Measurements from ENCODE around the gene FOXL2NB. TPM values are rescaled to one million over a fixed set of nuclear protein-coding genes. Genes with fewer than 3 reads are reported as not detected.

Gene FOXL2NB
- total RNA-seq, 1 donor from 2014 or later = not detected

- ChIA-PET POLR2A (no interaction called here), CTCF (interaction anchor here (1.6 kb wide), 1 partner anchor 13 kb away, joined by 6 read pairs; no protein-coding TSS in a partner anchor)
- TF ChIP-seq CTCF (IDR thresholded peaks at IDR 0.05) = no peak
- intact Hi-C loops (cut with micrococcal nuclease) = loop anchor here (2.0 kb wide), 1 partner anchor 13 kb away; no protein-coding TSS in a partner anchor
- H3K27me3 Mint-ChIP-seq = peaks cover 69% of the 10 kb centered on the region
- no peak overlapping the region for H3K27ac Mint-ChIP-seq
- DNase-seq (no peak), ATAC-seq (ENCODE audit: low read depth) (no peak)
- H3K4me3 Mint-ChIP-seq = peak overlapping the region; percentile 24
- no peaks in the 10 kb centered on the region for H3K36me3 Mint-ChIP-seq (ENCODE audit: low read depth)
- peaks cover 32% of the 10 kb centered on the region for H3K4me1 Mint-ChIP-seq
- no peaks in the 10 kb centered on the region for H3K9me3 Mint-ChIP-seq
Observed at GRCh38 chr3:138949445-138950005, 2.5 kb downstream of the FOXL2NB start.

GRCh38 chr3:138950006-138950644, 3.1 kb downstream of the FOXL2NB start:
- CTCF ChIA-PET = interaction anchor here (1.6 kb wide), 1 partner anchor 14 kb away, joined by 6 read pairs; no protein-coding TSS in a partner anchor
- H3K27ac Mint-ChIP-seq = no peak overlapping the region
- no peak for ATAC-seq (ENCODE audit: low read depth)
- H3K36me3 Mint-ChIP-seq (ENCODE audit: low read depth) = no peaks in the 10 kb centered on the region
- DNase-seq = no peak
- intact Hi-C loops (cut with micrococcal nuclease) = loop anchor here (2.0 kb wide), 1 partner anchor 13 kb away; no protein-coding TSS in a partner anchor
- H3K27me3 Mint-ChIP-seq = peaks cover 71% of the 10 kb centered on the region
- no peaks in the 10 kb centered on the region for H3K9me3 Mint-ChIP-seq
- H3K4me3 Mint-ChIP-seq = peak overlapping the region; percentile 24
- H3K4me1 Mint-ChIP-seq = peaks cover 27% of the 10 kb centered on the region
- POLR2A ChIA-PET = no interaction called here
- no peak for TF ChIP-seq CTCF (IDR thresholded peaks at IDR 0.05)

GRCh38 chr3:138950701-138951100, 3.7 kb downstream of the FOXL2NB start:
- Mint-ChIP-seq H3K27ac (no peak overlapping the region), H3K4me3 (no peak overlapping the region), H3K27me3 (peaks cover 68% of the 10 kb centered on the region), H3K9me3 (no peaks in the 10 kb centered on the region), H3K36me3 (ENCODE audit: low read depth) (no peaks in the 10 kb centered on the region), H3K4me1 (peaks cover 24% of the 10 kb centered on the region)
- ATAC-seq (ENCODE audit: low read depth) (no peak), DNase-seq (no peak)
- TF ChIP-seq CTCF (IDR thresholded peaks at IDR 0.05) = no peak
- ChIA-PET POLR2A (no interaction called here), CTCF (interaction anchor here (1.6 kb wide), 1 partner anchor 15 kb away, joined by 6 read pairs; no protein-coding TSS in a partner anchor)
- intact Hi-C loops (cut with micrococcal nuclease) = loop anchor here (2.0 kb wide), 1 partner anchor 14 kb away; no protein-coding TSS in a partner anchor

GRCh38 chr3:138960417-138960852, 13.4 kb downstream of the FOXL2NB start:
- intact Hi-C loops (cut with micrococcal nuclease) = no loop called here
- DNase-seq (no peak), ATAC-seq (ENCODE audit: low read depth) (no peak)
- no peak overlapping the region for H3K4me3 Mint-ChIP-seq
- ChIA-PET POLR2A (no interaction called here), CTCF (no interaction called here)
- H3K4me1 Mint-ChIP-seq = peaks cover 6% of the 10 kb centered on the region
- H3K27ac Mint-ChIP-seq = no peak overlapping the region
- TF ChIP-seq CTCF (IDR thresholded peaks at IDR 0.05) = no peak
- peaks cover 10% of the 10 kb centered on the region for H3K9me3 Mint-ChIP-seq
- H3K36me3 Mint-ChIP-seq (ENCODE audit: low read depth) = no peaks in the 10 kb centered on the region
- peaks cover 31% of the 10 kb centered on the region for H3K27me3 Mint-ChIP-seq

GRCh38 chr3:138962854-138963560, 16.0 kb downstream of the FOXL2NB start:
- ATAC-seq (ENCODE audit: low read depth) = no peak
- Mint-ChIP-seq H3K27ac (no peak overlapping the region), H3K9me3 (peaks cover 12% of the 10 kb centered on the region), H3K36me3 (ENCODE audit: low read depth) (no peaks in the 10 kb centered on the region), H3K4me3 (no peak overlapping the region), H3K4me1 (peaks cover 6% of the 10 kb centered on the region), H3K27me3 (peaks cover 28% of the 10 kb centered on the region)
- no peak for DNase-seq
- CTCF ChIA-PET = interaction anchor here (1.6 kb wide), 1 partner anchor 27 kb away, joined by 3 read pairs; no protein-coding TSS in a partner anchor
- intact Hi-C loops (cut with micrococcal nuclease) = no loop called here
- no peak for TF ChIP-seq CTCF (IDR thresholded peaks at IDR 0.05)
- POLR2A ChIA-PET = no interaction called here

Data from activated B cell treated with CpG ODN at 0.5 μM for 24 hours (primary cell).